GM18502 (cell line): ENCODE data around the gene IL34.
"Not testable (repeated sequence)": the region's sequence is repeated elsewhere in the genome, so short reads cannot be mapped to it uniquely, and the experiment has no call there.

Source experiments
- ATAC-seq: cut with Tn5 transposase; IDR thresholded peaks from one replicate; pipeline ENCODE4 v1.9.1; 2021; ENCODE audit warnings: mild to moderate bottlenecking; ENCODE audit not compliant: unreplicated experiment, poor library complexity

The IL34 gene

DNA sequence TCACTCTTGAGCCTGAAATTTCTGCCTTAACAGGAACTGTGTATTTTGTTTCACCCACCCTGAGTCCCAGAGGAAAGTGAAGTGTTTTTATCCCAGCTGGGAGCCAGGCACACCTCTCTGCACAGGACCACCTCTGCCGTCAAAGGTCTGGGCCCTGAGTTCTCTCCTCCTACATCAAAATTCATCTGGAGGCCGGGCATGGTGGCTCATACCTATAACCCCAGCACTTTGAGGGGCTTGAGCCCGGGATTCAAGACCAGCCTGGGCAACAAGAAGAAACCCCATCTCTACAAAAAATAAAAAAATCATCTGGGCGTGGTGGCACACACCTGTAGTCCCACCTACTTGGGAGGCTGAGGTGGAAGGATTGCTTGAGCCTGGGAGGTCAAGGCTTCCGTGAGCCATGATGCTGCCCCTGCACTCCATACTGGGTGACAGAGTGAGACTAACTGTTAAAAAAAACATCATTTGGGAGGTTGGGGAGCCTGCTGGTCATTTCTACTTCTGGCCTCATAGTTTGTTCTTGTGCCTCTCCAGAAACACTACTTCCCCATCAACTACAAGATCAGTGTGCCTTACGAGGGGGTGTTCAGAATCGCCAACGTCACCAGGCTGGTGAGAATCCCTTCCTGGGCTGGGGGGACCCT, 9.8 kb downstream of the IL34 start:
- no peak for ATAC-seq

DNA sequence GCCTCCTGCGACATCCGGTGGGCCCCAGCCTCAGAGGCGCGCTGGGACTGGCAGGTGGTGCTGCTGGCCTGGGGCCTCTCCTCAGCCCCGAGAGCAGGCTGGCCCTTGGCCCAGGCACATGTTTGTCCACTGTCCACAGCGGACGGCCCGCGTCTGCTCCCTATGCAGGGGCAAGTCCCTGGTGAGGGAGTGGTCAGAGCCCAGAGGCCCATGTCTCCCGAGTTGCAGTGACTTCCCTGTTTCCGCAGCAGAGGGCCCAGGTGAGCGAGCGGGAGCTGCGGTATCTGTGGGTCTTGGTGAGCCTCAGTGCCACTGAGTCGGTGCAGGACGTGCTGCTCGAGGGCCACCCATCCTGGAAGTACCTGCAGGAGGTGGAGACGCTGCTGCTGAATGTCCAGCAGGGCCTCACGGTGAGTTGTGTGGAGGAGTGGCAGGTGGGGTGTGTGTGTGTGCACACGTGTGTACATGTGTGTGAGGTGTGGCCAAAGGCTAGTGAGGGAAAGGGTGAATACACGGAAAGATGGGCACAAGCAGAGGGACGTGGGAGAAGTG, 10.4 kb downstream of the IL34 start:
- ATAC-seq, result no peak

GRCh38 chr16:70657956-70658355, 11.6 kb downstream of the IL34 start:
- no peak for ATAC-seq

GRCh38 chr16:70658921-70659320, 12.6 kb downstream of the IL34 start:
- no peak for ATAC-seq

DNA sequence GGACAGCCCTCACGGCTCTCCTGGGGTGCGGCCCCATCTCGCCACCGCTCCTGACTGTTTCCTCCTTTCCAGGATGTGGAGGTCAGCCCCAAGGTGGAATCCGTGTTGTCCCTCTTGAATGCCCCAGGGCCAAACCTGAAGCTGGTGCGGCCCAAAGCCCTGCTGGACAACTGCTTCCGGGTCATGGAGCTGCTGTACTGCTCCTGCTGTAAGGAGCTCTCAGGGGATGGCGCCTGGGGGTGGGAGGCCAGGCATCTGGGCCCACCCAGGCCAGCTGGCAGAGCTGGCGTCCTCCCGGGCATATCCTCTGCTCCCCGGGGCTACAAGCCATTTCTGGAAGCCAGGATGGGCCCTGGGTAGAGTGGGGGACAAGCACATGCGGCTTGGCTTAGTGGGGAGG, 13.2 kb downstream of the IL34 start:
- no peak for ATAC-seq

- no peak for ATAC-seq
These were observed 13.8 kb downstream of the IL34 start for GRCh38 chr16:70659953-70660671.

- no peak for ATAC-seq
These were observed 14.5 kb downstream of the IL34 start for GRCh38 chr16:70660672-70661350.

- ATAC-seq, result no peak
These were observed 15.2 kb downstream of the IL34 start for GRCh38 chr16:70661534-70661917.

DNA sequence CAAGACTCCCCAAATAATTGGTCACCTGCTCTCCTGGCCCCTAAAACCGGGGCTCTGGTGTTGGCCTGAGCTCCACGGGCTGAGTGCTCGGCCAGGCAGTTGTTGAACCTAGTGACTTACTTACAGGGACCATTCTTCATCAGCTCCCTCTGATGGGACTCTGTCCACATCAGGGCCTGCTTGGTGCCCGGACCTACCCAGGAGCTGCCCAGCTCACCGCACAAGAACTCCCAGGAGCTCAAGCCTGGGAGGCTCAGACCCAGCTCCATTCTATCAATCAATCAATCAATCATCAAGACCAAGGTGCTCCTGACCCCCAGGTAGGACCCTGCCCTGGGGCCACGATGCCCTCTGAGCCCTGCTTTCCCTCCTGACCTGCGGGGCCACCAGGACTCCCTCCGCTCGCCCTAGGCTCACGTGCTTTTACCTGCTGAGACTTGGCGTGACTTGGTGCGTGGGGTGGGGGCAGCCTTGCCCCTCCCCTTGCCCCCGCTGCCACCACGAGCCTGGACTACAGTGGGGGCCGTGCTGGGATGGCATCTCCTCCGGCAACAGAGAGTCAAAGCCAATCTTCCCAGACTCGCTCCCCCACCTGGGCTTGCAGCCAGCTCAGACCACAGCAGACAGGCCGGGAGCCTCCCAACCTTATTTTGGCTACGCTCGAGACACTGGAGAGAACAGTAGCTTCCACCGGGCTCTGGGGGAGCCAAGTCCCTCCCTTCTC, 15.7 kb downstream of the IL34 start:
- no peak for ATAC-seq

DNA sequence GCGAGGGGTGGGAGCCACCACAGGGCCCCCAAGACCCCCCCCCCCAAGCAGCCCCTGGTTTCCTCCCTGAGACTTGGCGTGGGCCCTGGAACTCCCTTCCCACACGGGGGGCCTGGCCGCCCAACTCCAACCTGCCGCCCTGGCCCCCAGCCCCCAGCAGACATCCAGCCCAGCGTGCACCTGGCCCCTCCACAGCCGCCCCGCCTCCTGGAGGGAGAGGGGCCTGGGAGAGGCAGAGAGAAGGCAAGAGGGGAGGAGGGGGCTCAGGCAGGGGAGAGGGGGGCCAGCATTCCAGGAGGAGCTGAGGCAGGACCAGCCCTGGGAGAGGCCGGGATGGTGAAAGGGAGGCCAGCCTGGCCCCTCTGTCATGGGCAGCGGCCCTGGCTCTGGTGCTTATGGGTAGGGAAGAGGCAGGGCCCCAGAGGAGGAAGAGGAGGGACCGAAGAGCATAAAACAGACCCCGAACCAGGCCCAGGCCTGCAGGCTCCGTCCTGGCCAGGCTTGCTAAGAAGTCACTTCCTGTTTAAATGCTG, 16.7 kb downstream of the IL34 start:
- no peak for ATAC-seq

GRCh38 chr16:70663524-70664324, 17.4 kb downstream of the IL34 start:
- ATAC-seq, result no peak

- ATAC-seq, result no peak
These were observed 18.2 kb downstream of the IL34 start for GRCh38 chr16:70664325-70665112.

DNA sequence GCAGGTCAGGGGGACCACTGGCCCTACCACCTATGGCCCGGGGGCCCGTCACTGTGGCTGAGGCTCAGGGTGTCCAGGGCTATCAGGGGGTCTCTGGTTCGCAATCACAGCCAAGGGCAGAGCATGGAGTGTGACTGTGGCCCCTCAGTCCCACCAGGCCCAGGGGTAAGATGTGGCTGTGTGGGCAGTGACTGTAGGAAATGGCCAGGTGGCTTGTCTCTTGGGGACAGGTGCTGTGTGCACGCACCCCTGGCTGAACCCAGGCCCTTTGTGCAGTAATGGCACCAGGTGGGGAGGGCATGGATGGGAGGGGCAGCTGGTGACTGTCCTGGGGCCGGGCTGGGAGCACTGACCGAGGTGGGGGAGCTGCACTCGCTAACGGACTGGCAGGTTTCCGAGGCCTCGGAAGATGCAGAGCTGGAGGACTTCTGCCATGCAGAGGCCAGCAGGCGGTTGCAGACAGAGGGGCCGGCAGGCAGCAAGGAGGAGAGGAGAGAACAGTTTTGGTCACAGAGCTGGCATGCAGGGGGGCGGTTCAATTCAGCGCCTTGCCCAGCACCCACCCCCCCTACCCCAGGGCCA, 18.8 kb downstream of the IL34 start:
- no peak for ATAC-seq

GRCh38 chr16:70665806-70666735, 19.7 kb downstream of the IL34 start:
- ATAC-seq, result no peak

- ATAC-seq, result no peak
These were observed 23.8 kb downstream of the IL34 start for GRCh38 chr16:70670175-70670574.

- ATAC-seq, result not testable (repeated sequence)
These were observed 24.6 kb downstream of the IL34 start for GRCh38 chr16:70670938-70671337.

DNA sequence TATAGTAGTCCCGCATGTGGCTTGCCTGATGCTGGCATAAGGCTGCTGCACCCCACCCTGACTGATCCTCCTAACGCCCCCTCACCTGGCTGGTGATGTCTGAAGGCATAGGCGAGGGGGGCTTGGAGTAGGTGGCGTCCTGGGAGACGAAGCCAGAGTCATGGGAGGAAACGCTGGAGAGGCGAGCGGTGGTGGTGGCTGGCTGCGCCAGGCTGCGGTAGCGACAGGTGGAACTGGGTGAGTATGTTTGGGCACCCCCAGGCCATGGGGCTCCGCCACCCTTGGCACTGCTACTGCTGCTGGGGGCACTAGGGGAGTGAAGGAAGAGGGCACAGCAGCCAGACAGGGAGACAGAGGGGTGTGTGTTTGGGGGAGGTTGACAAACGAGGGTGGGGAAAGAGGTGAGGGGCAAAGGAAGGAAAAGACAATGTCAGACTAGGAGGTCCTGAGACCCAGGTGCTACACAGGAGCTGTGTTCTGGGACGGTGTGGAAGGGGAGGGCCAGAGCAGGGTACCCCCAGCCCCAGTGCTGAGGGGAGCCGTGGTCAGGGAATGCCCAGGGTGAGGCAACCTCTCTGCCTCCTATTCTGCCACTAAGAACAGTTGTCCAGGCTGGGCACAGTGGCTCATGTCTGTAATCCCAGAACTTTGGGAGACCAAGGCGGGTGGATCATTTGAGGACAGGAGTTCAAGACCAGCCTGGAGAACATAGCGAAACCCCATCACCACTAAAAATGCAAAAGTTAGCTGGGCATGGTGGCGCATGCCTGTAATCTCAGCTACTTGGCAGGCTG, 28.1 kb downstream of the IL34 start:
- ATAC-seq, result no peak
